ENCODE measurements around the gene KCTD7. TPM values are rescaled to one million over a fixed set of nuclear protein-coding genes. Genes with fewer than 3 reads are reported as not detected.
A peak's percentile ranks its signal among the peaks of the same experiment; 100 is the strongest.
"Not testable (repeated sequence)": the region's sequence is repeated elsewhere in the genome, so short reads cannot be mapped to it uniquely, and the experiment has no call there.

KCTD7 gene
- total RNA-seq, 2 experiments from 2014 or later, result 6.3 to 7.5 TPM

DNA sequence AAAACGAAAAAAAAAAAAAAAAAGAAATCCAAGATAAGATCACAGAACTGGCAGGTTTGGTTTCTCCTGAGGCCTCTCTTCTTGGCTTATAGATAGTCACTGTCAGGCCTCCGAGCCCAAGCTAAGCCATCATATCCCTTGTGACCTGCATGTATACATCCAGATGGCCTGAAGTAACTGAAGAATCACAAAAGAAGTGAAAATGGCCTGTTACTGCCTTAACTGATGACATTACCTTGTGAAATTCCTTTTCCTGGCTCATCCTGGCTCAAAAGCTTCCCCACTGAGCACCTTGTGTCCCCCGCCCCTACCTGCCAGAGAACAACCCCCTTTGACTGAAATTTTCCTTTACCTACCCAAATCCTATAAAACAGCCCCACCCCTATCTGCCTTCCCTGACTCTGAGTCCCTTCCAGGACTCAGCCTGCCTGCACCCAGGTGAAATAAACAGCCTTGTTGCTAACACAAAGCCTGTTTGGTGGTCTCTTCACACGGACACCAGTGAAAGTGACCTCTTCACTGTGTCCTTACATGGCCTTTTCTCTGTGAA, 36.0 kb upstream of the KCTD7 start:
- not testable (repeated sequence) for H3K36me3 Mint-ChIP-seq (ENCODE audit: low read depth); H3K27me3 Mint-ChIP-seq (ENCODE audit: low read depth); H3K9me3 Mint-ChIP-seq; DNase-seq
- H3K4me3 Mint-ChIP-seq, result peak overlapping the region; percentile 98
- CTCF ChIA-PET, result interaction anchor here (0.6 kb wide), 1 partner anchor 79 kb away, joined by 4 read pairs; no protein-coding TSS in a partner anchor
- H3K27ac Mint-ChIP-seq, result peak overlapping the region; percentile 96
- intact Hi-C loops (cut with micrococcal nuclease), result loop anchor here (1.0 kb wide), 7 partner anchors 36 to 404 kb away; partner anchors contain the start of genes KCTD7, RABGEF1 and TYW1
- H3K4me1 Mint-ChIP-seq (ENCODE audit: low read depth), result peaks cover 41% of the 10 kb centered on the region

DNA sequence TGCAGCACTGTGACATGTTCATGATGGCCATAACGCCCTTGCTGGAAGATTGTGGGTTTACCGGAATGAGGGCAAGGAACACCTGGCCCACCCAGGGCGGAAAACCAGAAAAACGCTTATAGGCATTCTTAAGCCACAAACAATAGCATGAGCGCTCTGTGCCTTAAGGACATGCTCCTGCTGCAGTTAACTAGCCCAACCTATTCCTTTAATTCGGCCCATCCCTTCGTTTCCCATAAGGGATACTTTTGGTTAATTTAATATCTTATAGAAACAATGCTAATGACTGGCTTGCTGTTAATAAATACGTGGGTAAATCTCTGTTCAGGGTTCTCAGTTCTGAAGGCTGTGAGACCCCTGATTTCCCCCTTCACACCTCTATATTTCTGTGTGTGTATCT, 34.6 kb upstream of the KCTD7 start:
- not testable (repeated sequence) for H3K4me3 Mint-ChIP-seq

GRCh38 chr7:66597461-66597860, 31.2 kb upstream of the KCTD7 start:
- Mint-ChIP-seq H3K9me3 (peaks cover 1% of the 10 kb centered on the region), H3K27ac (no peak overlapping the region), H3K27me3 (ENCODE audit: low read depth) (no peaks in the 10 kb centered on the region), H3K4me1 (ENCODE audit: low read depth) (peaks cover 9% of the 10 kb centered on the region), H3K36me3 (ENCODE audit: low read depth) (no peaks in the 10 kb centered on the region), H3K4me3 (no peak overlapping the region)
- no peak for DNase-seq
- CTCF ChIA-PET, result no interaction called here
- intact Hi-C loops (cut with micrococcal nuclease), result no loop called here

More for the DNA sequence above, 34.6 kb upstream of the KCTD7 start:
- H3K9me3 Mint-ChIP-seq; H3K36me3 Mint-ChIP-seq (ENCODE audit: low read depth); DNase-seq; intact Hi-C loops (cut with micrococcal nuclease); H3K27me3 Mint-ChIP-seq (ENCODE audit: low read depth); H3K27ac Mint-ChIP-seq: not testable (repeated sequence)
- CTCF ChIA-PET, result interaction anchor here (0.8 kb wide), 1 partner anchor 36 kb away, joined by 3 read pairs; no protein-coding TSS in a partner anchor
- H3K4me1 Mint-ChIP-seq (ENCODE audit: low read depth), result peaks cover 29% of the 10 kb centered on the region

DNA sequence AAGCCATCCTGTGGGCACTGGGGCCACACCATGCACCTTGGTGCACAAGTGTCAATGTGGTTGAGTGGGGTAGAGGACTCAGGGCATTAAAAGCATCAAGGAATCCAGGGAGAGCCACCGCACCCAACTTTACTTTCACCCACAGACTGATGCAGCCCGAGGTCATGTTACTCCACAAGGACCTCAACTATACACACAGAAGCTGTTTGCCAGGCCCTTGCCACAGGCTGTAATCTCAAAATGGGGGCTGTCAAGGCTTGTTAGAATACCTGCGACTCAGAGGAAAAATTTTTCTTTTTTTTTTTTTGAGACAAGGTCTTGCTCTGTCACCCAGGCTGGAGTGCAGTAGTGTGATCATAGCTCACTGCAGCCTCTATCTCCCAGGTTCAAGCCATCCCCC, 26.5 kb upstream of the KCTD7 start:
- Mint-ChIP-seq H3K27ac (no peak overlapping the region), H3K4me1 (ENCODE audit: low read depth) (no peaks in the 10 kb centered on the region), H3K9me3 (no peaks in the 10 kb centered on the region), H3K4me3 (no peak overlapping the region), H3K27me3 (ENCODE audit: low read depth) (no peaks in the 10 kb centered on the region), H3K36me3 (ENCODE audit: low read depth) (no peaks in the 10 kb centered on the region)
- CTCF ChIA-PET, result interaction anchor here (0.6 kb wide), 1 partner anchor 26 kb away, joined by 3 read pairs; no protein-coding TSS in a partner anchor
- no peak for DNase-seq
- intact Hi-C loops (cut with micrococcal nuclease), result no loop called here

DNA sequence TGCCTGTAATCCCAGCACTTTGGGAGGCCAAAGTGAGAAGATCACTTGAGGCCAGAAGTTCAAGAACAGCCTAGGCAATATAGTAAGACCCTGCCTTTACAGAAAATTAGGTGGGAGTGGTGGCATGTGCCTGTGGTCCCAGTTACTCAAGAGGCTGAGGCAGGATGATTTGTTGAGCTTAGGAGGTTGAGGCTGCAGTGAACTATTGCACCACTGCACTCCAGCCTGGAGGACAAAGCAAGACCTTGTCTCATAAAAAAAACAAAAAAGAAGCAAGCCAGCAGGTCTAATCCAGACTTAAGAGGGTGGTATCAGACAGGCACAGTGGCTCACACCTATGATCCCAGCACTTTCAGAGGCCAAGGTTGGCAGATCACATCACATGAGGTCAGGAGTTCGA, 24.5 kb upstream of the KCTD7 start:
- Mint-ChIP-seq H3K4me3 (no peak overlapping the region), H3K27ac (no peak overlapping the region), H3K4me1 (ENCODE audit: low read depth) (no peaks in the 10 kb centered on the region), H3K9me3 (no peaks in the 10 kb centered on the region), H3K36me3 (ENCODE audit: low read depth) (no peaks in the 10 kb centered on the region), H3K27me3 (ENCODE audit: low read depth) (no peaks in the 10 kb centered on the region)
- DNase-seq, result no peak
- CTCF ChIA-PET, result no interaction called here
- intact Hi-C loops (cut with micrococcal nuclease), result no loop called here

GRCh38 chr7:66606540-66607291, 22.0 kb upstream of the KCTD7 start:
- H3K4me1 Mint-ChIP-seq (ENCODE audit: low read depth); H3K4me3 Mint-ChIP-seq; DNase-seq; H3K27me3 Mint-ChIP-seq (ENCODE audit: low read depth); H3K9me3 Mint-ChIP-seq; intact Hi-C loops (cut with micrococcal nuclease); H3K36me3 Mint-ChIP-seq (ENCODE audit: low read depth); H3K27ac Mint-ChIP-seq: not testable (repeated sequence)
- CTCF ChIA-PET, result interaction anchor here (1.2 kb wide), 1 partner anchor 21 kb away, joined by 3 read pairs; no protein-coding TSS in a partner anchor

- Mint-ChIP-seq H3K27ac (no peak overlapping the region), H3K4me1 (ENCODE audit: low read depth) (no peaks in the 10 kb centered on the region), H3K9me3 (no peaks in the 10 kb centered on the region), H3K36me3 (ENCODE audit: low read depth) (no peaks in the 10 kb centered on the region), H3K27me3 (ENCODE audit: low read depth) (no peaks in the 10 kb centered on the region), H3K4me3 (no peak overlapping the region)
- no peak for DNase-seq
- intact Hi-C loops (cut with micrococcal nuclease), result no loop called here
- CTCF ChIA-PET, result no interaction called here
Measured at GRCh38 chr7:66609176-66609575, 19.5 kb upstream of the KCTD7 start.

DNA sequence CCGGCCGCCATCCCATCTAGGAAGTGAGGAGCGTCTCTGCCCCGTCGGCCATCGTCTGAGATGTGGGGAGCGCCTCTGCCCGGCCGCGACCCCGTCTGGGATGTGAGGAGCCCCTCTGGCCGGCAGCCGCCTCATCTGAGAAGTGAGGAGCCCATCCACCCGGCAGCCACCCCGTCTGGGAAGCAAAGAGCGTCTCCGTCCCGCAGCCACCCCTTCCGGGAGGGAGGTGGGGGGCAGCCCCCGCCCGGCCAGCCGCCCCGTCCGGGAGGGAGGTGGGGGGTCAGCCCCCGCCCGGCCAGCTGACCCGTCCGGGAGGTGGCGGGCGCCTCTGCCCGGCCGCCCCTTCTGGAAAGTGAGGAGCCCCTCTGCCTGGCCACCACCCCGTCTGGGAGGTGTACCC, 14.1 kb upstream of the KCTD7 start:
- H3K4me1 Mint-ChIP-seq (ENCODE audit: low read depth); H3K36me3 Mint-ChIP-seq (ENCODE audit: low read depth); DNase-seq; H3K9me3 Mint-ChIP-seq; intact Hi-C loops (cut with micrococcal nuclease); H3K27me3 Mint-ChIP-seq (ENCODE audit: low read depth); H3K4me3 Mint-ChIP-seq; H3K27ac Mint-ChIP-seq; CTCF ChIA-PET: not testable (repeated sequence)

DNA sequence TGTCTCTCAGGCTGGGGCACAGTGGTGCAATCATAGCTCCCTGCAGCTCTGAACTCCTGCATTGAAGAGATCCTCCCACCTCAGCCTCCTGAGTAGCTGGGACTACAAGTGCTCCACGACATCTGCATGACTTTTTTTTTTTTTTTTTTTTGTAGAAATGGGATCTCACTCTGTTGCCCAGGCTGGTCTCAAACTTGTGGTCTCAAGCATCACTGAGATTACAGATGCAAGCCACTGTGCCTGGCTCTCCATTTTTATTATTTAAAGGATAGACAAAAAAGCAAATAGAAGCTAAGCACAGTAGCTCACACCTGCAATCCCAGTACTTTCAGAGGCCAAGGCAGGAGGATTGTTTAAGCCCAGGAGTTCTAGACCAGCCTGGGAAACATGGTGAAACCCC, 13.0 kb upstream of the KCTD7 start:
- intact Hi-C loops (cut with micrococcal nuclease), result no loop called here
- no peaks in the 10 kb centered on the region for H3K27me3 Mint-ChIP-seq (ENCODE audit: low read depth)
- DNase-seq, result no peak
- H3K9me3 Mint-ChIP-seq, result no peaks in the 10 kb centered on the region
- no peaks in the 10 kb centered on the region for H3K36me3 Mint-ChIP-seq (ENCODE audit: low read depth)
- H3K4me3 Mint-ChIP-seq, result no peak overlapping the region
- H3K4me1 Mint-ChIP-seq (ENCODE audit: low read depth), result no peaks in the 10 kb centered on the region
- no peak overlapping the region for H3K27ac Mint-ChIP-seq
- CTCF ChIA-PET, result no interaction called here

DNA sequence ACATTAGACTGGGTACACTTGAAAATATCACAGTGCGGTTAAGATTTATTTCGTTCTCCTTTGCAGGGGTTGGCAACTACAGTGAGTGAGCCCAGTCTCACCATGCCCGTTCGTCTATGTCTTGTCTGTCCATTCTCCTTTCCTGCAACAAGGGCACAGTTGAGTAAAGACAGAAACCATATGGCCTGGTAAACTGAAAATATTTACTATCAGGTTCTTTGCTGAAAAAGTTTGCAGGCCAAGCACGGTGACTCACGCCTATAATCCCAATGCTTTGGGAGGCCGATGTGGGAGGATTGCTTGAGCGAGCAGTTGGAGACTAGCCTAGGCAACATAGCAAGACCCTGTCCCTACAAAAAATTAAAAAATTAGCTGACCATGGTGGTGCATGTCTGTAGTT, 11.4 kb upstream of the KCTD7 start:
- no peaks in the 10 kb centered on the region for H3K27me3 Mint-ChIP-seq (ENCODE audit: low read depth)
- no peaks in the 10 kb centered on the region for H3K4me1 Mint-ChIP-seq (ENCODE audit: low read depth)
- CTCF ChIA-PET, result no interaction called here
- intact Hi-C loops (cut with micrococcal nuclease), result no loop called here
- no peak for DNase-seq
- H3K4me3 Mint-ChIP-seq, result no peak overlapping the region
- no peaks in the 10 kb centered on the region for H3K9me3 Mint-ChIP-seq
- no peaks in the 10 kb centered on the region for H3K36me3 Mint-ChIP-seq (ENCODE audit: low read depth)
- no peak overlapping the region for H3K27ac Mint-ChIP-seq

GRCh38 chr7:66619341-66619948, 9.2 kb upstream of the KCTD7 start:
- H3K4me1 Mint-ChIP-seq (ENCODE audit: low read depth); H3K9me3 Mint-ChIP-seq; intact Hi-C loops (cut with micrococcal nuclease); H3K4me3 Mint-ChIP-seq; H3K36me3 Mint-ChIP-seq (ENCODE audit: low read depth); H3K27me3 Mint-ChIP-seq (ENCODE audit: low read depth); DNase-seq; CTCF ChIA-PET; H3K27ac Mint-ChIP-seq: not testable (repeated sequence)

GRCh38 chr7:66626331-66626934, 2.2 kb upstream of the KCTD7 start:
- intact Hi-C loops (cut with micrococcal nuclease), result no loop called here
- DNase-seq, result no peak
- Mint-ChIP-seq H3K9me3 (no peaks in the 10 kb centered on the region), H3K4me3 (no peak overlapping the region), H3K36me3 (ENCODE audit: low read depth) (no peaks in the 10 kb centered on the region), H3K27ac (no peak overlapping the region), H3K4me1 (ENCODE audit: low read depth) (peaks cover 29% of the 10 kb centered on the region), H3K27me3 (ENCODE audit: low read depth) (no peaks in the 10 kb centered on the region)
- CTCF ChIA-PET, result interaction anchor here (1.4 kb wide), 1 partner anchor 20 kb away, joined by 3 read pairs; no protein-coding TSS in a partner anchor

All from activated naive CD4-positive, alpha-beta T cell treated with anti-CD3 and anti-CD28 coated beads for 36 hours (primary cell).